Measurements from ENCODE around the gene CNIH1.
"Not testable (repeated sequence)": the region's sequence is repeated elsewhere in the genome, so short reads cannot be mapped to it uniquely, and the experiment has no call there.

Gene CNIH1

DNA sequence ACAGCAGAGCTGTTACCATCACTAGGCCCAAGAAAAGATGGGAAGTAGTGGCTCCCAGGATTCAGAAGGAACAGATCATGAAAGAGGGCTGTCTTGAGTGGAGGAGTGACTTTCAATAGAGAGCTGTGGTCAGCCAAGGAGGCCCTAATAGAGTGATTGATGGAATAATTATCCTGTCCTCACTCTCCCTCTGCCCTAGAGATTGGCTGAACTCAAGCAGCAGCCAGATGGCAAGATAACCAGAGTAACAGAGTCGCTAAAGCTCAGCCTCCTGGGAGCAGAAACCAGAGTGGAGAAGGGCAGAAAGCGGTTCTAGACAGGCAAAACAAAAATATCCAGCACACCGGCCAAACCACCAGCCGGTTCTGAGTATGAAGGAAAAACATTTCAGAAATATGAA, 24.5 kb upstream of the CNIH1 start:
- DNase-seq: no peak

DNA sequence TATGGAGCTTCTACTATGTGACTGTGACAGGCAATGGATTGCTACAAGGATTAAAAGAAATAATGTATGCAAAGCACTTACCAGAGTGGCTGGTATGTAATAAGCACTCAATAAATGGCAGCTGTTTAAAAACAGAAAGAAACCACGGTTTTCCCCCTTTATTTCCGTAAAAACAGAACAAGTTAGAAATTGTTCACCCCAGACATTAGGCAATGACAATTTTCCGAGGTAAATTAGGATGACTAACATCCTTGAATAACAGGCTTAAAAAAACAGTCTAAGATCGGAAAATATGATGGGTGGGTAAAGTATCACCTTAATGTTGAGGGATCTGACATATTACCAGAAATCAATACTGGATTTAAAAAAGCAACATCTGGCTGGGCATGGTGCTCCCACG, 20.9 kb upstream of the CNIH1 start:
- no peak for DNase-seq

DNA sequence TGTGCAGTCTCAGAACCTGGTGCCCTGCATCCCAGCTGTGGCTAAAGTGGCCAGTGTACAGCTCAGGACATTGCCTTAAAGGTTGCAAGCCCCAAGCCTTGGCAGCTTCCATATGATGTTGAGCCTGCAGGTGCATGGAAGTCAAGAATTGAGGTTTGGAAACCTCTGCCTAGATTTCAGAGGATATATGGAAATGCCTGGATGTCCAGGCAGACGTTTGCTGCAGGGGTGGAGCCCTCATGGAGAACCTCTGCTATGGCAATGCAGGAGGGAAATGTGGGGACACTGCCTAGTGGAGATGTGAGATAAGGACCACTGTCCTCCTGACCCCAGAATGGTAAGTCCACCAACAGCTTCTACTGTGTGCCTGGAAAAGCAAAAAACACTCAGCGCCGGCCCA, 17.9 kb upstream of the CNIH1 start:
- DNase-seq: no peak

DNA sequence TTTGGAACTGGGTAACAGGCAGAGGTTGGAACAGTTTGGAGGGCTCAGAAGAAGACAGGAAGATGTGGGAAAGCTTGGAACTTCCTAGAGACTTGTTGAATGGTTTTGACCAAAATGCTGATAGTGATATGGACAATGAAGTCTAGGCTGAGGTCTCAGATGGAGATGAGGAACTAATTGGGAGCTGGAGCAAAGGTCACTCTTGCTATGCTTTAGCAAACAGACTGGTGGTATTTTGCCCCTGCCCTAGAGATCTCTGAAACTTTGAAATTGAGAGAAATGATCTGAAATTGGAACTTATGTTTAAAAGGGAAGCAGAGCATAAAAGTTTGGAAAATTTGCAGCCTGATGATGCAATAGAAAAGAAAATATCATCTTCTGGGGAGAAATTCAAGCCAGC, 17.4 kb upstream of the CNIH1 start:
- not testable (repeated sequence) for DNase-seq

DNA sequence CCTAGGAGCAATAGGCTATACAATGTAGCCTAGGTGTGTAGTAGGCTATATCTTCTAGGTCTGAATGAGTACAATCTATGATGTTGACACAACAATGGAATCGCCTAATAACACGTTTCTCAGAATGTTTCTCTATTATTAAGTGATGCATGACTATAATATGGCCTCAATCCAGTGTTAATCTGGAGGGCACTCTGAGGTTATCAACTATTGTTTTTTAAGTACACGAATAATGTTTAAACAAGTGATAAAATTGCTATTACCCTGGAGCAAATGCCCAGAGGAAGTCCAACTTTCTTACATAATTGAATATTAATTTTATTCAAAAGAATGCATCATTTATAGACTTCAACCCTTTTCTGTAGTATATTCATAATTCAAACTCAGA, 16.4 kb upstream of the CNIH1 start:
- no peak for DNase-seq

DNA sequence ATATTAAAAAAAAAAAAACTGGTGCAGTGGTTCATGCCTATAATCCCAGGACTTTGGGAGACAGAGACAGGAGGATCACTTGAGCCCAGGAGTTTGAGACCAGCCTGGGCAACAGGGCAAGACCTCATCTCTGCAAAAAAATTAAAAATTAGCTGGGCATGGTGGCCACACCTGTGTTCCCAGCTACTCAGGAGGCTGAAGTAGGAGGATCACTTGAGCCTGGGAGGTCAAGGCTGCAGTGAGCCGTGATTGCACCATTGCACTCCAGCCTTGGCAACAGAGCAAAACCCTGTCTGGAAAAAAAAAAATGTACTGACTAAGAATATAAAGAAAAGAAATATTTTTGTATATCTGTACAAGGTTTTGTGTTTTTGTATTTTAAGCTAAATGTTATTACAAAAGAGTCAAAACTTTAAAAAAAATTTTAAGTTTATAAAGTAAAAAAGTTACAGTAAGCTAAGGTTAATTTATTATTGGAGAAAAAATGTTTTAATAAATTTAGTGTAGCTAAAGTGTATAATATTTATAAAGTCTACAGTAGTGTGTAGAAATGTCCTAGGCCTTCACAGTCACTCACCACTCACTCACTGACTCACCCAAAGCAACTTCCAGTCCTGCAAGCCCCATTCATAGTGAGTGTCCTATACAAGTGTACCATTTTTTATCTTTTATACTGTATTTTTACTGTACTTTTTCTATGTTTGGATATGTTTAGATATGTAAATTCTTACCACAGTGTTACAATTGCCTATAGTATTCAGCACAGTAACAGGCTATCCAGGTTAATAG, 15.8 kb upstream of the CNIH1 start:
- not testable (repeated sequence) for DNase-seq

DNA sequence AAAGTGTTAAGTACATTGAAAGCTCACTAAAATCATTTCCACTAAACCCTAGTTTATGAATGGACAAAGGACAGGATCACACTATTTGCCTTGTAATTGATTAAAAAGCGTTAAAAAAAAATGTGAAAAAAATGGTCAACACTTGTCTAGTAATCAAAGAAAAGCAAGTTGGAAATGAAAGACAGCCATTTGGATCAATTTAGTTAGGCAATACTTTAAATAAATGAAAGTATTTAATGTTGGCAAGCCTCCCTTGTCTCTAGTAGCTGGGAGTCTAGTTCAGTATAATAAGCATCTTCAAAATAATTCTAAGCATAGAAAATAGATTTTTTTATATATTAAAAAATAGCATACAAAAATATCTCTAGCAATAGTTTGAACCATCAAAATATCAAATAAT, 14.2 kb upstream of the CNIH1 start:
- no peak for DNase-seq

DNA sequence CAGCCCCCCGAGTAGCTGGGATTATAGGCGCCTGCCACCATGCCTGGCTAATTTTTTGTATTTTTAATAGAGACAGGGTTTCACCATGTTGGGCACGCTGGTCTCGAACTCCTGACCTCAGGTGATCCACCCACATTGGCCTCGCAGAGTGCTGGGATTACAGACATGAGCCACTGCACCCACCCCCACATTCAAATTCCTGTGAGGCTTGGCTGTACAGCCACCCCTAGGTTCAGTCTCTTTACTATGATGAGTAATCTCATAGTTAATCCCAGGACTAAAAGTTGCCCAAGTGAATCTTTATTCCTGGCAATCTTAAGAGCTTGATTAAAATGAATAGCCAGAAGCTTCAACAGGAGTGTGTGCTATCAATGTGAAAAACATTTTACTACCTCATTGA, 12.8 kb upstream of the CNIH1 start:
- not testable (repeated sequence) for DNase-seq

DNA sequence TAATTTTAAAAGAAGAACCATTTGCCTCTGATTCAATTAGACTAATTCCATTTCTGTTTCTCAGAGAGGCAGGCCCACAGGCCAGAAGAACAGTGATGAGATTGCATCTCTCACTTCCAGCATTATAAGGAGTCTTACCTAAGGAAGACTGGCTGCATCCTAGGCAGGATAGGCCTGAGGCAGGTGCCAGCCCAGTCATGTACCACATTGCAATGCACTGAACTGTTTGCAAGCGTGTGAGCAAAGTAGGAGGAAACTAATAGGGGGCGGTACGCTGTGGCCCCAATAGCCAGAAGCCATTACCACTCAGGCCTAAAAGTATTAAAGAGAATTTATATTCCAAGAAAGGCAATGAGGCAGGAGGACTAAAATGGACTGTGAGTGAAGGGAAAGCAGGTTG, 12.1 kb upstream of the CNIH1 start:
- no peak for DNase-seq

DNA sequence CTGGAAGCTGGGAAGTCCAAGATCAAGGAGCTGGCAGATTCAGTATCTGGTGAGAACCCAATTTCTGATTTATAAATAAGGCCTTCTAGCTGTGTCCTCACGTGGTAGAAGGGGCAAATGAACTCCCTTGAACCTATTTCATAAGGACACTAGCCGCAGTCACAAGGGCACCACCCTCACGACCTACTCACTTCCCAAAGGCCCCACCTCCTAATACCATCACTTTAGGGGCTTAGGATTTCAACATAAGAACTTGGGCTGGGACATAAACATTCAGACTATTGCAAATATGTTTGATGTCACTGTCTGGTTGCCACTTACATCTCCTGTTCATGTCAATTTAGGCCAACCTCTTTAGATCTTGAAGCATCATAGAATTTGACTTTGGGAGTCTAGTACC, 10.8 kb upstream of the CNIH1 start:
- no peak for DNase-seq

DNA sequence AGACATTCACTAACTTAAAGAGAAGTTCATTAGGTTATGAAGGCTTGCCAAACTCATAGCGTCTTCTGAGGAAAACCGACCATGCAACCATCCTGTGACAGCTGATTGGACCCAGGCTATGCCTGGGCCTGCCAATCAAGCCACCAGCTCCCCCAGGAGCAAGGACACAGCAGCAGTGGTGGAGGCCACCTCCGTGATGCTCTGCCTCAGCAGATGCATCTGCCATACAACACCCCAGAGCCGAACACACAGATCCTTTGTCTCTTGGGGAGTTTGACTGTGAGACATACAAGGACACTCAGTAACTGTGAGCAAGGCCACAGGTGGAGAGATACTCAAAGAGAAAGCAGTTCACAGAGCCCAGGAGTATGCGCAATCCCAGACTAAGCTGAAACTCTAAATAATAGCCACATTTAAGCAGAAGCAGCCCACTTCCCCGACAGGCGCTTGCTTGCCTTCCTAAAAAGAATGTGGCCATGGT, 10.0 kb upstream of the CNIH1 start:
- DNase-seq: no peak

DNA sequence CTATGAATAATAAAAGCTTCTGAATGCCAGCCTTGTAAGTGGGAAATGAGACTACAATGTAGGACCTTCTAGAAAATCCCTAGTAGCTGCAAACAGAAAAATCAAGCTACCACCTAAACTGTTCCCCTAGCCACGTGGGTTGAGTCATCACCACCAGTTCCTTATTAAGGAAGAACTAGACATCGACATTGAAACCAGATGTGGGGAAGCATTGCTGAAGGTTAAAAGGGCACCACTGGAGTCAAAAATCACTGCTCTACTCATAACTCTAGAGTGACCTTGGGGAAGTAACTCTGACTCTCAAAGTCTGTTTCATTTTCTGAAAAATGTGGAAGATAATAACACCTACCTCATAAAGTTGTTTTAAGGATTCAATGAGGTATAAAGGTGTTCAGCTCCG, 9.4 kb upstream of the CNIH1 start:
- DNase-seq: no peak

DNA sequence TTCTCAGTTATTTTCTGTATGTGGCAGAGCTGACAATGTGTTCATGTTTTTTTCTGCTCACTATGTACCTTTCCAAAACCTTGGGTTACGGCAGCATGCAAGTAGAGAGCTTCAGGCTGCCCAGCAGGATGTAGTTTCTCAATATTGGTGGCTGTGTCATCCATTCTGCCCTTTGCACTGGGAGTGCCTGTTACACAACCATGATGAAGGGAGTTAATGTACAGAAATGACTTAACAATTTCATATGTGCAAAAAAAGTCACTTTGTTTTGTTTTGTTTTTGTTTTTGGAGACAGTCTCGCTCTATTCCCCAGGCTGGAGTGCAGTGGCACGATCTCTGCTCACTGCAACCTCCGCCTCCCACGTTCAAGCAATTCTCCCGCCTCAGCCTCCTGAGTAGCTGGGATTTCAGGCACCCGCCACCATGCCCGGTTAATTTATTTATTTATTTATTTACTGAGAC, 6.1 kb upstream of the CNIH1 start:
- DNase-seq: no peak

DNA sequence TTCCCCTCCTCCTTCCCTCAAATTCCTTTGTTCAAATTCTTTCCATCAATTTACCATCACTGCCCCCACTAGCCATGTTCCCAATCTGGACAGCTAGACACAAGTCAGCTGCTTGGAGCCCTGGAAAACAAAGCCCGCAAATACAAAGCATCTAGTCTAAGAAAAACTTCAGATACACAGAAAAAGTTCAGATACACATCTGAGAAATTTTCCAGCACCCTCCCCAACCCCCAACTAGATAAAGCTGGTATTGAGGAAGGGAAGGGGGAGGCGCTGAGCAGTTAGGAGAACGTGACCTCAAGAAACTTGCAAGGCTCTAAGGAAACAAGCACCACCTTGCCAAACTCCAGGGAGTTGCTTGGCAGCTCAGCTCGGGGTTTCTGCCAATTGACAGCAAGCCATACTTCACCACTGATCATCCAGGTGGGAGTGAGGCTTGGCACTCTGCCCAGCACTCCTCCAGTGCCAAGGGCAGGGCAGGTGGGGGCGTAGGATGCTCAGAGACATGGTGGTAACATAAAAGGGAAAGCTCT, 5.1 kb upstream of the CNIH1 start:
- no peak for DNase-seq

DNA sequence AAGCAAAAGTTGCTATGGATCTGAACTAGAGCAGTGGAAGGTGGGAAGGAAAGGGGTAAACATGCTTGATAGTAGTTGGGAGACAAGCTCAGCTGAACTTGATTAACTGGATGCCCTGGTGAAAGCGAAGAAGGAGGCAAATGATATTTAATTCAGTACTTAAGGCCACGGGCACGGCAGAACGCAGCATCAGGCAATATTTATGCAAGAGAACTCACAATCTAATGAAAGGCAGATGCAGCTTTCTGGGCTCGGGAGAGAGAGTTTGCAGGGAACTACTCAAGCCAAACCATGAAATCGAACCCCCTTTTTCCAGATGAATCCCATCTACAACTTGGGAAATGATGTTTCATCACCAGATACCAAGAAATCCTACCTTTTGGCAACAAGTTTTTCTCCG, 3.5 kb upstream of the CNIH1 start:
- DNase-seq: no peak

DNA sequence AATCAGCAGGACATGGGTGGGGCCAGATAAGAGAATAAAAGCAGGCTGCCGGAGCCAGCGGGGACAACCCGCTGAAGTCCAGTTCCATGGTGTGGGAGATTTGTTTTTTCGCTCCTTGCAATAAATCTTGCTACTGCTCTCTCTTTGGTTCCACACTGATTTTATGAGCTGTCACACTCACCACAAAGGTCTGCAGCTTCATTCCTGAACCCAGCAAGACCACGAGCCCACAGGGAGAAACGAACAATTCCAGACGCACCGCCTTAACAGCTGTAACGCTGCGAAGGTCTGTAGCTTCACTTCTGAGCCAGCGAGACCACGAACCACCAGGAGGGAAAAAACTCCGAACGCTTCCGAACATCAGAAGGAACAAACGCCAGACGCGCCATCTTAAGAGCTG, 2.8 kb upstream of the CNIH1 start:
- DNase-seq: no peak

DNA sequence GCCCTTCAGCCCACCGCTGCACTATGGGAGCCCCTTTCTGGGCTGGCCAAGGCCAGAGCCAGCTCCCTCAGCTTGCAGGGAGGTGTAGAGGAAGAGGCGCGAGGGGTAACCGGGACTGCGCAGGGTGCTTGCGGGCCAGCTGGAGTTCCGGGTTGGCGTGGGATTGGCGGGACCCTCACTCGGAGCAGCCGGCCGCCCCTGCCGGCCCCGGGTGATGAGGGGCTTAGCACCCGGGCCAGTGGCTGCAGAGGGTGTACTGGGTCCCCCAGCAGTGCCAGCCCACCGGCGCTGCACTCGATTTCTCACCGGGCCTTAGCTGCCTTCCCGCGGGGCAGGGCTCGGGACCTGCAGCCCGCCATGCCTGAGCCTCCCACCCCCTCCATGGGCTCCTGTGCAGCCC, 1.8 kb upstream of the CNIH1 start:
- not testable (repeated sequence) for DNase-seq

DNA sequence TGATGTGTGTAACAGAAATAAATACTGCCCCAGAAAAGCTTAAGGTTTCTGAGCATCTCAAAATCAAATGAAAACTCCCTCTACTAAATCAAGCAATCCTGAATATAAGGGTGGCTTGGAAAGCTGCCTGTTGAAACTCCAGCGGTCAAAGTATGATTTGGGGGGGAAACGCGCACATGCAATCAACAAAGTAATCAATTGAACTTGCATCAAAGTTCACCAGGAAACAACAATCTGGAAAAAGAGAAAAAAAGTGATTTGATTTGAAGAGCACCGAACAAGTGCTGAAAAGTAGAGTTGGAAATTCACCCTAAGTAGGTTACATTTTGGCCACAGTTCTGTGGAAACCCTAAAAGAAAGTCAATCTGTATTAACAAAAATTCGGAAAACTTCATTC, 700 bp downstream of the CNIH1 start:
- no peak for DNase-seq

DNA sequence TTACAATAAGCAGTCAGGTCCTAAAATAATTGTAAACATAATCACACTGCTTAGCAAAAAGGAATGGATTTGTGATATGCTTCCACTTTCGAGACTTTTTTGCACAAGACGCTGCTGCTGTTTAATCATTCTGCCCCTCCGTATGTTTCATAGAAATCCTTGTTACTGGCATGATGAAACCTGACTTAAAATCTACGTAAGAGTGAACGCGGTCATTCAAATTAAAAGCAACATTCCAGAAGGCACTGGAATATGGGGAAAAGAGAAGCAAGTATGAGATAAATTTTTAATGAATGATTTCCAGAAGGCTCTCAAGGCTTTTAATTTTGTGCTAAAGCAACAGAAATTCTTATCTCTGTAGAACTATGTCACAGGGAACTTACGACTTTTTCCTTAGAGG, 1.1 kb downstream of the CNIH1 start:
- no peak for DNase-seq

DNA sequence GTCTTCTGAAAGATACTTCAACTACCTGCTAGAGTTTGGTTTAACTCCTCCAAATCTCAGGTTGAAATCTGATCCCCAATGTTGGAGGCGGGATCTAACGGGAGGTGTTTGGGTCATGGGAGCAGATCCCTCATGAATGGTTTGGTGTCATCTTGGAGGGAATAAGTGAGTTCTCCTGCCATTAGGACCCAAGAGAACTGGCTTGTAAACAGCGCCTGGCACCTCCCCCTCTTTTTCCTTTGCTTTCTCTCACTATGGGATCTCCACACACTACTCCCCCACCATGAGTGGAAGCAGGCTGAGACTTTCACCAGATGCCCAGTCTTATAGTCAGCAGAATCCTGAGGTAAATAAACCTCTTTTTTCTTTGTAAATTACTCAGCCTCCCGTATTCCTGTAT, 2.5 kb downstream of the CNIH1 start:
- no peak for DNase-seq

DNA sequence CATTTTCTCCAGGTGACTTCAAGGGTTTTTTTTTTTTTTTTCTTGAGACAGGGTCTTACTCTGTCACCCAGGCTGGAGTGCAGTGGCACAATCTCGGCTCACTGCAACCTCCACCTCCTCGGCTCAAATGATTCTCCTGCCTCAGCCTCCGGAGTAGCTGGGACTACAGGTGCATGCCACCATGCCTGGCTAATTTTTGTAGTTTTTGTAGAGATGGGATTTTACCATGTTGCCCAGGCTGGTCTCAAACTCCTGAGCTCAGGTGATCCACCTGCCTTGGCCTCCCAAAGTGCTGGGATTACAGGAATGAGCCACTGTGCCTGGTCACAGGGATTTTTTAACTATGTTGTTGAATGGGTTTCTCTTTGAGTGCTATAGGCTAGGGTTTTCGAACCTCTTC, 3.2 kb downstream of the CNIH1 start:
- DNase-seq: not testable (repeated sequence)

DNA sequence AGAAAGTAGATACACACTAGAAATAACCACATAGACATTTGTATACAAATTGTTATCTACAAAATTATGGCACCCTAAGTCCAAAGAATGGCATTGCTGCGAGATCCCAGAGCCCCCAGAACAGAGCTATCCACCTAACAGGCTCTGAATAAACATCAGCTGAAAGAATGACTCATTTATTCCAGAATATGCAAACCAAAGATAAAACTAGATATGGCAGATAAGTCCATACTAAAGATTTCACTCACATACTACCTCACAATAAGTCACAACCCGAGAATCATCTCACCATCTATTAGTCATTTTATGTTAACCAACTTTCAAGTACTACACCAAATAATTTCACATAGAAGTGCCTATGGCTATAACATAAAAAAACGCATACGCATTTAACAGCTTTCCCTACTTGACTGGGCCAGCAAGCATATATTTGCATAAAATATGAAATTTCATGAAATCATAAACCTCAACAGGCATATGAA, 5.6 kb downstream of the CNIH1 start:
- DNase-seq: no peak

DNA sequence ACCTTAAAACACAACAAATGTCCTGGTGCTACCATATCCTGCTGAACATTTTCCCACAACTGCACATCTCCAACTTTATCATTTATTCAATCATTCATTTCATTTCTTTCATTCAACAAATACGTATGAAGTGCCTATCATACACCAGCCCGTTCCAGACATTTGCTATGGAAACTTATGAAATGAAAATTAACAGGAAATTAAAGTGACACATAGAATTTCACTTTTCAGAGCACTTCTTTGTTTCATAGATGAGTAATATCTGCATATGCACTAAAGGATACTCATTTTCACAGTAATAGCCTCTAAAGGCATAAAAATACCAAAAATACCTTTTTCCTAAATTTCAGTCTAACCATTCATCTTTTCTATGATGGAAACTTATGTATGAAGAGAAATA, 12.6 kb downstream of the CNIH1 start:
- DNase-seq: no peak

DNA sequence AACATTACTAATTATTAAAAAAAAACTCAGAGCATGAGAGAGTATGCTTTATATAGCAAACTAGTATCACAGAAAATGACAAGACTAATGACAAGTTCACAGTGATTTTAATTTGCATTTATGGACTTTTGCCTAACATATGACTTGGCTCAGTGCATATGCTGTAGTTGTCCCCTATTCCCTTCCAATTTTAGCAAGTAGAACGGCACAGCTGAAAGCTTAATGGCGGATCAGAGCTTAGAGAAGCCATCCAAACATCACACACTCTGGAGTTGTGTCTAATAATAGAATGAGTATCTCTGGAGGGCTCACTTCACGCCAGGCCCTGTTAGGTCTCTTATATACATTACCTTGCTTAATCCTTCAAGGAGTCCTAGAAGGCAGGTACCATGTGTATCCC, 13.3 kb downstream of the CNIH1 start:
- no peak for DNase-seq

All from 8988T (cell line).